Fibroblast of lung (primary cell): Measurements from ENCODE around the gene BBS9. TPM values are rescaled to one million over a fixed set of nuclear protein-coding genes. Genes with fewer than 3 reads are reported as not detected.

Experiments
- DNase-seq, 2 donors: peaks; one replicate each; pipeline versions ENCODE4 v3.0.0 to v3.0.0-alpha.2; 2010; ENCODE audit warnings: low read depth in 2 of 2
- H2AFZ ChIP-seq: 2 replicates; pipeline ENCODE4 v1.5.1; 2012; ENCODE audit warnings: low read length, control low read depth, inconsistent platforms
- H3K27ac ChIP-seq: 2 replicates; pipeline ENCODE4 v1.5.1; 2011; ENCODE audit warnings: low read length, control low read depth; ENCODE audit not compliant: insufficient read depth
- H3K27me3 ChIP-seq: 2 replicates; pipeline ENCODE4 v1.5.1; 2011; ENCODE audit warnings: mild to moderate bottlenecking, low read length; ENCODE audit not compliant: control insufficient read depth, insufficient read depth
- H3K36me3 ChIP-seq: 2 replicates; pipeline ENCODE4 v1.5.1; 2011; ENCODE audit warnings: low read length; ENCODE audit not compliant: control insufficient read depth, insufficient read depth
- H3K4me1 ChIP-seq: 2 replicates; pipeline ENCODE4 v1.5.1; 2011; ENCODE audit warnings: low read length; ENCODE audit not compliant: control insufficient read depth, insufficient read depth; ENCODE audit errors: extremely low read depth
- H3K4me2 ChIP-seq: 2 replicates; pipeline ENCODE4 v1.5.1; 2011; ENCODE audit warnings: low read length, control low read depth; ENCODE audit not compliant: insufficient read depth; ENCODE audit errors: extremely low read depth
- H3K4me3 ChIP-seq, 4 experiments: fragments of 200-600 bp in 1 of 4; sonication (generic) in 1 of 4; replicated peaks in 1 of 4; 2 replicates each; pipeline ENCODE4 v1.5.1; 2011 to 2016; ENCODE audit warnings: low read length in 4 of 4, low read depth in 3 of 4, mild to moderate bottlenecking in 3 of 4, control low read depth in 2 of 4, inconsistent platforms in 1 of 4, mixed read lengths in 1 of 4; ENCODE audit not compliant: insufficient read depth in 1 of 4; ENCODE audit errors: control extremely low read depth in 1 of 4
- H3K79me2 ChIP-seq: 2 replicates; pipeline ENCODE4 v1.5.1; 2012; ENCODE audit warnings: mild to moderate bottlenecking, low read length, inconsistent platforms; ENCODE audit not compliant: control insufficient read depth, insufficient read depth
- H3K9ac ChIP-seq: 2 replicates; pipeline ENCODE4 v1.5.1; 2011; ENCODE audit warnings: mild to moderate bottlenecking, low read length, control low read depth; ENCODE audit not compliant: insufficient read depth
- H3K9me3 ChIP-seq: 2 replicates; pipeline ENCODE4 v1.5.1; 2012; ENCODE audit warnings: low read depth, low read length; ENCODE audit not compliant: control insufficient read depth, insufficient read depth
- H4K20me1 ChIP-seq: 2 replicates; pipeline ENCODE4 v1.5.1; 2011; ENCODE audit warnings: low read length; ENCODE audit not compliant: control insufficient read depth, insufficient read depth; ENCODE audit errors: extremely low read depth
- EZH2 ChIP-seq: IDR thresholded peaks from 2 replicates; pipeline ENCODE4 v1.5.1; 2012; ENCODE audit warnings: low read length, control low read depth, mild to moderate bottlenecking; ENCODE audit errors: missing control alignments
- polyA plus RNA-seq, 2 donors: library from polyadenylated mRNA; depleted of rRNA in 1 of 2; stranded (reverse) in 1 of 2; unstranded in 1 of 2; fragments of >200 nt; gene quantifications; 2 replicates each; pipeline ENCODE4 v1.2.1, GENCODE V29; 2011 to 2012; ENCODE audit warnings: missing spikeins in 1 of 2
- total RNA-seq: library from RNA; depleted of rRNA; stranded (reverse); fragments of >200 nt; gene quantifications from 2 replicates; pipeline ENCODE4 v1.2.1, GENCODE V29; 2014
- TF ChIP-seq, protein P1 (sequence below), 2 donors: IDR thresholded peaks in 1 of 2; conservative IDR thresholded peaks in 1 of 2; 1 replicate in 1 of 2; 2 replicates in 1 of 2; pipeline ENCODE4 v1.5.1; 2011 to 2012; ENCODE audit warnings: low read length in 2 of 2, control low read depth in 1 of 2, inconsistent platforms in 1 of 2, low read depth in 1 of 2, mild to moderate bottlenecking in 1 of 2

Gene BBS9
- total and polyA plus RNA-seq, 2 donors (not counting 1 experiment from before 2014, with no cell fraction given), result 19.1 to 26.9 TPM

DNA sequence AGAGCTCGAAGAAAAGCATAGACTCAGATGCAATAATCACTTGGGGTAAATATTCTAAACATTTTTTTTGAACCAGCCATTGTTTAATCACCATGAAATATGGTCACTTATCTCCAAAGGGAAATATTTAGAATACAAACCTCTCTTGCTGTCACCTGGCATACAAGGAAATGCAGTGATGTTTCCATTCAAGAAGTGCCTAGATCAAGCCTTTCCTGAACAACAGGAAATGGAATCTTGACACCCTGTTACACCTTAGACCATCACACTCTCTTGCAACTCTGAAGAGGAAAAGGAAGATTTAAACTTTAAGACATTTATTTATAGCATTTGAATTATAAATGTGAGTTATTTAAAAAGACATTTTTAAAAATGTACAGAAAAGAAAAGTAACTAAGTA, 512.9 kb downstream of the BBS9 start:
- Histone ChIP-seq H3K79me2 (no peaks in the 10 kb centered on the region), H2AFZ (no peak overlapping the region), H3K36me3 (no peaks in the 10 kb centered on the region), H3K27me3 (no peaks in the 10 kb centered on the region), H3K27ac (no peak overlapping the region), H4K20me1 (no peaks in the 10 kb centered on the region), H3K9ac (no peak overlapping the region), H3K4me1 (no peaks in the 10 kb centered on the region), H3K9me3 (no peaks in the 10 kb centered on the region), H3K4me3 (no peak overlapping the region), H3K4me2 (no peak overlapping the region)
- TF ChIP-seq EZH2, result no peak
- TF ChIP-seq, protein P1, sequence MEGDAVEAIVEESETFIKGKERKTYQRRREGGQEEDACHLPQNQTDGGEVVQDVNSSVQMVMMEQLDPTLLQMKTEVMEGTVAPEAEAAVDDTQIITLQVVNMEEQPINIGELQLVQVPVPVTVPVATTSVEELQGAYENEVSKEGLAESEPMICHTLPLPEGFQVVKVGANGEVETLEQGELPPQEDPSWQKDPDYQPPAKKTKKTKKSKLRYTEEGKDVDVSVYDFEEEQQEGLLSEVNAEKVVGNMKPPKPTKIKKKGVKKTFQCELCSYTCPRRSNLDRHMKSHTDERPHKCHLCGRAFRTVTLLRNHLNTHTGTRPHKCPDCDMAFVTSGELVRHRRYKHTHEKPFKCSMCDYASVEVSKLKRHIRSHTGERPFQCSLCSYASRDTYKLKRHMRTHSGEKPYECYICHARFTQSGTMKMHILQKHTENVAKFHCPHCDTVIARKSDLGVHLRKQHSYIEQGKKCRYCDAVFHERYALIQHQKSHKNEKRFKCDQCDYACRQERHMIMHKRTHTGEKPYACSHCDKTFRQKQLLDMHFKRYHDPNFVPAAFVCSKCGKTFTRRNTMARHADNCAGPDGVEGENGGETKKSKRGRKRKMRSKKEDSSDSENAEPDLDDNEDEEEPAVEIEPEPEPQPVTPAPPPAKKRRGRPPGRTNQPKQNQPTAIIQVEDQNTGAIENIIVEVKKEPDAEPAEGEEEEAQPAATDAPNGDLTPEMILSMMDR (conservative IDR thresholded peaks at IDR 0.05 in 1 of 2, IDR thresholded peaks at IDR 0.05 in 1 of 2; ENCODE audit: low read depth in 1 of 2, low read length in 2 of 2), result no peak
- DNase-seq, result no peak

DNA sequence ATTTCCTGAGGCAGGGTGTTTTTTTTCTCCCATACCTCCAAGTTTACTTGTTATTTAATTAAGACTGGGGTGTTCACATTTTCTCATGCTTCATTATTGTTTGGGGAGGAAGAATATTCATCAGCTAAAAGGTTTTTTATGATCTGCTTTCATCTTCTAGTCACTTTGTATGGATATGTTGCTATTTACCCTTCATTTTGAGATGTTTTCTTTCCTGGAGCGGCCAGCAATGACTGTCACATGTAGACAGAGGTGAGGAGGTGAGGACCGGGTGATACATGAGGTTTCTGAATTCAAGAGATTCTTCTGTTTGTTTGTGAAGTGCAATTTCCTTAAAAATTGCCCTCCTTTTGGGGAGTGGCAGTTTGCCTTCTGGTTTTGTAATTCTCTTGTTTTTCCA, 514.2 kb downstream of the BBS9 start:
- no peak overlapping the region for H3K27ac ChIP-seq
- H3K9ac ChIP-seq, result no peak overlapping the region
- H3K36me3 ChIP-seq, result no peaks in the 10 kb centered on the region
- no peaks in the 10 kb centered on the region for H3K4me1 ChIP-seq
- H3K27me3 ChIP-seq, result no peaks in the 10 kb centered on the region
- no peak for DNase-seq
- H3K4me3 ChIP-seq, result no peak overlapping the region
- no peak overlapping the region for H3K4me2 ChIP-seq
- H4K20me1 ChIP-seq, result no peaks in the 10 kb centered on the region
- H2AFZ ChIP-seq, result no peak overlapping the region
- no peaks in the 10 kb centered on the region for H3K9me3 ChIP-seq
- H3K79me2 ChIP-seq, result no peaks in the 10 kb centered on the region
- TF ChIP-seq, protein P1 (conservative IDR thresholded peaks at IDR 0.05 in 1 of 2, IDR thresholded peaks at IDR 0.05 in 1 of 2; ENCODE audit: low read depth in 1 of 2, low read length in 2 of 2), result no peak
- TF ChIP-seq EZH2, result no peak

DNA sequence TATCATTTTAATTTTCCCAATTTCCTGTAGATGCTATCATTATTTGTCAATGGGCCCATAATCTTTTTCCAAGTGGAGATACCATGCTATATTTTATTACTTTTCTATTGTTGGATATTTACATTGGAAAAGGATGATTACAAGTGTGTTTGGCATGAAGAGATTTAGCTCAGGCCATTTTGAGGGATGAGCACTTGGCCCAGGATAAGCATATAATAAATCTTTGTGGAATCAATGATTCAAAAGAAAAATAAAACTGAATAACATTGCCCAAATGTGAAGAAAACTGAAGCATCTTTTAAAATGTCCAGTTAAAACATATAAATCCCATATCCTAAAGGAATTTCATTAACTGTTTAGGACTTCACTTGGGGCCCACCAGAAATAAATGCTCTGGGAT, 515.1 kb downstream of the BBS9 start:
- H3K79me2 ChIP-seq, result no peaks in the 10 kb centered on the region
- no peak overlapping the region for H3K27ac ChIP-seq
- H3K4me2 ChIP-seq, result no peak overlapping the region
- H3K36me3 ChIP-seq, result no peaks in the 10 kb centered on the region
- H3K4me1 ChIP-seq, result no peaks in the 10 kb centered on the region
- H3K27me3 ChIP-seq, result no peaks in the 10 kb centered on the region
- H3K9me3 ChIP-seq, result no peaks in the 10 kb centered on the region
- no peak overlapping the region for H2AFZ ChIP-seq
- no peak overlapping the region for H3K9ac ChIP-seq
- no peak overlapping the region for H3K4me3 ChIP-seq
- no peak for DNase-seq
- TF ChIP-seq, protein P1 (conservative IDR thresholded peaks at IDR 0.05 in 1 of 2, IDR thresholded peaks at IDR 0.05 in 1 of 2; ENCODE audit: low read depth in 1 of 2, low read length in 2 of 2), result no peak
- TF ChIP-seq EZH2, result no peak
- H4K20me1 ChIP-seq, result no peaks in the 10 kb centered on the region
